HG03342 (cell line): Measurements from ENCODE around the gene MN1.

ENCODE experiments used
- ATAC-seq: cut with Tn5 transposase; IDR thresholded peaks from one replicate; pipeline ENCODE4 v1.9.1; 2021; ENCODE audit warnings: mild to moderate bottlenecking, moderate library complexity; ENCODE audit not compliant: unreplicated experiment

MN1 gene

GRCh38 chr22:27827604-27828587 lies 26.3 kb upstream of the MN1 start:
- ATAC-seq, result no peak

GRCh38 chr22:27825174-27825573 lies 23.6 kb upstream of the MN1 start:
- no peak for ATAC-seq

- ATAC-seq, result no peak
Observed at GRCh38 chr22:27823221-27823620, 21.7 kb upstream of the MN1 start.

- no peak for ATAC-seq
Observed at GRCh38 chr22:27820896-27821866, 19.6 kb upstream of the MN1 start.

- ATAC-seq, result no peak
Observed at GRCh38 chr22:27816552-27816951, 15.0 kb upstream of the MN1 start.

- no peak for ATAC-seq
Observed at GRCh38 chr22:27815826-27816530, 14.4 kb upstream of the MN1 start.

GRCh38 chr22:27814993-27815392 lies 13.4 kb upstream of the MN1 start:
- no peak for ATAC-seq

- ATAC-seq, result no peak
Observed at GRCh38 chr22:27811778-27812177, 10.2 kb upstream of the MN1 start.

- no peak for ATAC-seq
Observed at GRCh38 chr22:27810609-27811151, 9.1 kb upstream of the MN1 start.

GRCh38 chr22:27809700-27810608 lies 8.4 kb upstream of the MN1 start:
- ATAC-seq, result no peak

- ATAC-seq, result no peak
Observed at GRCh38 chr22:27809226-27809603, 7.7 kb upstream of the MN1 start.

- no peak for ATAC-seq
Observed at GRCh38 chr22:27808451-27809225, 7.1 kb upstream of the MN1 start.

- ATAC-seq, result no peak
Observed at GRCh38 chr22:27805841-27806240, 4.3 kb upstream of the MN1 start.

GRCh38 chr22:27804470-27805297 lies 3.1 kb upstream of the MN1 start:
- no peak for ATAC-seq

GRCh38 chr22:27803841-27804415 lies 2.4 kb upstream of the MN1 start:
- ATAC-seq, result no peak

- no peak for ATAC-seq
Observed at GRCh38 chr22:27802346-27803073, 954 bp upstream of the MN1 start.

GRCh38 chr22:27801202-27801615 lies 347 bp downstream of the MN1 start:
- ATAC-seq, result no peak
